CD14-positive monocyte (primary cell): Measurements from ENCODE around the gene WDR55. TPM values are rescaled to one million over a fixed set of nuclear protein-coding genes. Genes with fewer than 3 reads are reported as not detected.
"Not testable (repeated sequence)": the region's sequence is repeated elsewhere in the genome, so short reads cannot be mapped to it uniquely, and the experiment has no call there.

ENCODE experiments used
- DNase-seq, 3 donors: peaks; one replicate each; pipeline ENCODE4 v3.0.0-alpha.2; 2011 to 2022
- H2AFZ ChIP-seq: 2 replicates; pipeline ENCODE4 v1.6.0; 2012; ENCODE audit warnings: mild to moderate bottlenecking, low read depth, low read length, inconsistent platforms; ENCODE audit not compliant: insufficient read depth, poor library complexity, severe bottlenecking
- H3K27ac ChIP-seq, 2 donors: 1 replicate in 1 of 2; 2 replicates in 1 of 2; pipeline ENCODE4 v1.5.1; 2012 to 2013; ENCODE audit warnings: low read length in 2 of 2, control low read depth in 1 of 2, inconsistent platforms in 1 of 2, low read depth in 1 of 2, mild to moderate bottlenecking in 1 of 2
- H3K27me3 ChIP-seq, 2 donors: one replicate each; pipeline versions ENCODE4 v1.6.0 to v1.6.1; 2011 to 2013; ENCODE audit warnings: low read length in 2 of 2; ENCODE audit not compliant: control insufficient read depth in 2 of 2, insufficient read depth in 2 of 2
- H3K36me3 ChIP-seq, 2 donors: replicated peaks in 1 of 2; 1 replicate in 1 of 2; 2 replicates in 1 of 2; pipeline versions ENCODE4 v1.5.1 to v1.6.1; 2012 to 2013; ENCODE audit warnings: low read length in 2 of 2, control low read depth in 1 of 2, inconsistent platforms in 1 of 2, mild to moderate bottlenecking in 1 of 2; ENCODE audit not compliant: insufficient read depth in 2 of 2, control insufficient read depth in 1 of 2
- H3K4me1 ChIP-seq, 2 donors: 1 replicate in 1 of 2; 2 replicates in 1 of 2; pipeline versions ENCODE4 v1.5.1 to v1.6.1; 2012 to 2013; ENCODE audit warnings: low read length in 2 of 2, control low read depth in 1 of 2, inconsistent platforms in 1 of 2, mild to moderate bottlenecking in 1 of 2, moderate library complexity in 1 of 2; ENCODE audit not compliant: insufficient read depth in 2 of 2, control insufficient read depth in 1 of 2
- H3K4me2 ChIP-seq: replicated peaks from 2 replicates; pipeline ENCODE3; 2012; ENCODE audit warnings: low read length, moderate library complexity, mild to moderate bottlenecking; ENCODE audit not compliant: poor library complexity, severe bottlenecking; ENCODE audit errors: extremely low read depth
- H3K4me3 ChIP-seq, 3 experiments: fragments of 200-600 bp in 1 of 3; sonication (generic) in 1 of 3; replicated peaks in 1 of 3; 1 replicate in 2 of 3; 2 replicates in 1 of 3; pipeline ENCODE4 v1.5.1; 2011 to 2013; ENCODE audit warnings: low read length in 3 of 3, mild to moderate bottlenecking in 3 of 3, control low read depth in 2 of 3, low read depth in 2 of 3, inconsistent platforms in 1 of 3, moderate library complexity in 1 of 3
- H3K79me2 ChIP-seq: 2 replicates; pipeline ENCODE4 v1.6.0; 2012; ENCODE audit warnings: mild to moderate bottlenecking, control low read depth, inconsistent platforms, low read length, moderate library complexity; ENCODE audit not compliant: insufficient read depth
- H3K9ac ChIP-seq: 2 replicates; pipeline ENCODE4 v1.6.0; 2017; ENCODE audit warnings: low read length, mild to moderate bottlenecking; ENCODE audit not compliant: insufficient read depth, poor library complexity, severe bottlenecking
- H3K9me3 ChIP-seq, 2 donors: replicated peaks in 1 of 2; 1 replicate in 1 of 2; 2 replicates in 1 of 2; pipeline versions ENCODE4 v1.5.1 to v1.6.1; 2012 to 2013; ENCODE audit warnings: low read length in 2 of 2, control low read depth in 1 of 2; ENCODE audit not compliant: control insufficient read depth in 1 of 2, insufficient read depth in 1 of 2
- H4K20me1 ChIP-seq: 2 replicates; pipeline ENCODE4 v1.6.0; 2012; ENCODE audit warnings: mild to moderate bottlenecking, low read length, control low read depth, moderate library complexity; ENCODE audit not compliant: insufficient read depth
- H3K27ac Mint-ChIP-seq, 7 donors: one replicate each; pipeline ENCODE4 v1.8.0; 2020; ENCODE audit warnings: mild to moderate bottlenecking in 7 of 7, mixed read lengths in 7 of 7, moderate library complexity in 6 of 7, inconsistent platforms in 2 of 7
- H3K27me3 Mint-ChIP-seq, 3 donors: one replicate each; pipeline ENCODE4 v1.8.0; 2021 to 2022; ENCODE audit warnings: low read depth in 3 of 3, mild to moderate bottlenecking in 3 of 3, mixed read lengths in 3 of 3, moderate library complexity in 3 of 3, inconsistent platforms in 1 of 3
- H3K36me3 Mint-ChIP-seq, 2 donors: one replicate each; pipeline ENCODE4 v1.8.0; 2020; ENCODE audit warnings: mixed read lengths in 2 of 2, inconsistent platforms in 1 of 2, mild to moderate bottlenecking in 1 of 2
- H3K4me1 Mint-ChIP-seq: one replicate; pipeline ENCODE4 v1.8.0; 2020; ENCODE audit warnings: mild to moderate bottlenecking, mixed read lengths
- H3K4me3 Mint-ChIP-seq, 2 donors: one replicate each; pipeline ENCODE4 v1.8.0; 2020; ENCODE audit warnings: mild to moderate bottlenecking in 2 of 2, mixed read lengths in 2 of 2, moderate library complexity in 1 of 2
- H3K9me3 Mint-ChIP-seq, 7 donors: one replicate each; pipeline ENCODE4 v1.8.0; 2020 to 2022; ENCODE audit warnings: mixed read lengths in 7 of 7, mild to moderate bottlenecking in 6 of 7, moderate library complexity in 6 of 7, inconsistent platforms in 2 of 7
- CTCF ChIP-seq: fragments of 200-600 bp; IDR thresholded peaks from one replicate; pipeline ENCODE4 v1.8.0; 2022; ENCODE audit warnings: antibody characterized with exemption, mild to moderate bottlenecking
- WGBS: methylation state at CpG from one replicate; pipeline ENCODE4 v1.1.5; 2013; ENCODE audit warnings: missing lambda C conversion rate; ENCODE audit not compliant: insufficient coverage; 5-methylcytosine and 5-hydroxymethylcytosine counted together
- intact Hi-C, 2 donors: fragments of 100-400 bp; cut with micrococcal nuclease; formaldehyde crosslinking; loops; one replicate each; pipeline versions ENCODE4 v1.15.0 to v1.15.1; 2023
- polyA plus RNA-seq, 3 donors: library from polyadenylated mRNA; depleted of rRNA in 1 of 3; unstranded in 2 of 3; stranded (reverse) in 1 of 3; fragments of 300-500 nt in 2 of 3; fragments of >200 nt in 1 of 3; fragmentation: Illumina TruSeq in 2 of 3; gene quantifications; 1 replicate in 2 of 3; 2 replicates in 1 of 3; pipeline ENCODE4 v1.2.3, GENCODE V29; 2012 to 2021

Gene WDR55
- polyA plus RNA-seq, 3 donors: 11.2 to 36.8 (median 13.3) TPM

GRCh38 chr5:140658870-140659269 lies 5.8 kb upstream of the WDR55 start:
- Histone ChIP-seq H3K9me3 (no peaks in the 10 kb centered on the region), H3K4me2 (no peak overlapping the region), H2AFZ (no peak overlapping the region), H4K20me1 (no peaks in the 10 kb centered on the region), H3K27me3 (no peaks in the 10 kb centered on the region), H3K4me1 (peaks cover 8% of the 10 kb centered on the region in 2 donors), H3K4me3 (no peak overlapping the region), H3K36me3 (peaks cover 87 to 96% of the 10 kb centered on the region in 2 donors), H3K79me2 (peaks cover 3% of the 10 kb centered on the region), H3K27ac (no peak overlapping the region), H3K9ac (no peak overlapping the region)
- peak overlapping the region in 1 of 7 donors; percentile 68 for H3K27ac Mint-ChIP-seq
- H3K4me3 Mint-ChIP-seq: no peak overlapping the region
- intact Hi-C loops: no loop called here
- peaks cover 84 to 94% of the 10 kb centered on the region in 2 donors for H3K36me3 Mint-ChIP-seq
- 98% methylated on average over 16 of the region's 17 CpGs for WGBS
- TF ChIP-seq CTCF: no peak
- H3K4me1 Mint-ChIP-seq: peaks cover 12% of the 10 kb centered on the region
- DNase-seq: no peak
- H3K9me3 Mint-ChIP-seq: no peaks in the 10 kb centered on the region
- H3K27me3 Mint-ChIP-seq: no peaks in the 10 kb centered on the region

- 100% methylated on average over 1 of the region's 6 CpGs for WGBS
- DNase-seq, H3K4me3 ChIP-seq, H3K27me3 Mint-ChIP-seq, intact Hi-C loops, H3K4me3 Mint-ChIP-seq, H3K9ac ChIP-seq, H3K4me2 ChIP-seq, H2AFZ ChIP-seq, H4K20me1 ChIP-seq, H3K27me3 ChIP-seq, H3K9me3 ChIP-seq, H3K9me3 Mint-ChIP-seq, H3K79me2 ChIP-seq, H3K27ac ChIP-seq: not testable (repeated sequence)
- H3K4me1 Mint-ChIP-seq: peaks cover 13% of the 10 kb centered on the region
- Histone ChIP-seq H3K36me3 (peaks cover 72 to 81% of the 10 kb centered on the region in 2 donors), H3K4me1 (peaks cover 12 to 16% of the 10 kb centered on the region in 2 donors)
- peaks cover 69 to 79% of the 10 kb centered on the region in 2 donors for H3K36me3 Mint-ChIP-seq
- peak overlapping the region in 1 of 7 donors; percentile 70 for H3K27ac Mint-ChIP-seq
Observed at GRCh38 chr5:140660371-140660770, 4.3 kb upstream of the WDR55 start.
